ENCODE data around the gene ELMO3. TPM values are rescaled to one million over a fixed set of nuclear protein-coding genes. Genes with fewer than 3 reads are reported as not detected.

ELMO3 gene
- total RNA-seq, 1 donor from 2014 or later = 0.54 TPM

GRCh38 chr16:67229906-67230808 lies 31.2 kb downstream of the ELMO3 start:
- ATAC-seq (ENCODE audit: poor library complexity) (no peak), DNase-seq (no peak)
- intact Hi-C loops (cut with DNase I) = no loop called here

- DNase-seq (no peak), ATAC-seq (ENCODE audit: poor library complexity) (no peak)
- intact Hi-C loops (cut with DNase I) = no loop called here
These were observed 32.1 kb downstream of the ELMO3 start for GRCh38 chr16:67230809-67231660.

GRCh38 chr16:67233596-67233995 lies 34.7 kb downstream of the ELMO3 start:
- ATAC-seq (ENCODE audit: poor library complexity) = no peak
- intact Hi-C loops (cut with DNase I) = no loop called here

GRCh38 chr16:67234180-67234597 lies 35.3 kb downstream of the ELMO3 start:
- DNase-seq = no peak
- no peak for ATAC-seq (ENCODE audit: poor library complexity)
- intact Hi-C loops (cut with DNase I) = no loop called here

More at GRCh38 chr16:67233596-67233995, 34.7 kb downstream of the ELMO3 start:
- DNase-seq = no peak

GRCh38 chr16:67235816-67236562 lies 37.1 kb downstream of the ELMO3 start:
- ATAC-seq (ENCODE audit: poor library complexity) (no peak), DNase-seq (no peak)
- intact Hi-C loops (cut with DNase I) = no loop called here

- intact Hi-C loops (cut with DNase I) = no loop called here
- DNase-seq (no peak), ATAC-seq (ENCODE audit: poor library complexity) (no peak)
These were observed 37.8 kb downstream of the ELMO3 start for GRCh38 chr16:67236563-67237395.

GRCh38 chr16:67237396-67238277 lies 38.7 kb downstream of the ELMO3 start:
- ATAC-seq (ENCODE audit: poor library complexity) = no peak
- intact Hi-C loops (cut with DNase I) = no loop called here

GRCh38 chr16:67238278-67238575 lies 39.3 kb downstream of the ELMO3 start:
- intact Hi-C loops (cut with DNase I) = no loop called here
- DNase-seq = no peak
- no peak for ATAC-seq (ENCODE audit: poor library complexity)

More at GRCh38 chr16:67237396-67238277, 38.7 kb downstream of the ELMO3 start:
- DNase-seq = no peak

GRCh38 chr16:67238806-67239470 lies 40.0 kb downstream of the ELMO3 start:
- ATAC-seq (ENCODE audit: poor library complexity) (no peak), DNase-seq (no peak)
- intact Hi-C loops (cut with DNase I) = no loop called here

- no peak for DNase-seq
- ATAC-seq (ENCODE audit: poor library complexity) = no peak
- intact Hi-C loops (cut with DNase I) = no loop called here
These were observed 41.6 kb downstream of the ELMO3 start for GRCh38 chr16:67240506-67240905.

- ATAC-seq (ENCODE audit: poor library complexity) = peak; percentile 51
- intact Hi-C loops (cut with DNase I) = no loop called here
- peak; percentile 83 for DNase-seq
These were observed 42.3 kb downstream of the ELMO3 start for GRCh38 chr16:67241008-67241900.

- ATAC-seq (ENCODE audit: poor library complexity) (no peak), DNase-seq (no peak)
- intact Hi-C loops (cut with DNase I) = no loop called here
These were observed 43.3 kb downstream of the ELMO3 start for GRCh38 chr16:67242138-67242730.

- DNase-seq = peak; percentile 64
- intact Hi-C loops (cut with DNase I) = no loop called here
- ATAC-seq (ENCODE audit: poor library complexity) = no peak
These were observed 44.5 kb downstream of the ELMO3 start for GRCh38 chr16:67243481-67243880.

- intact Hi-C loops (cut with DNase I) = no loop called here
- DNase-seq (peak; percentile 84), ATAC-seq (ENCODE audit: poor library complexity) (peak; percentile 21)
These were observed 45.7 kb downstream of the ELMO3 start for GRCh38 chr16:67244387-67245185.

GRCh38 chr16:67245186-67245585 lies 46.3 kb downstream of the ELMO3 start:
- intact Hi-C loops (cut with DNase I) = no loop called here
- DNase-seq (no peak), ATAC-seq (ENCODE audit: poor library complexity) (no peak)
